PC-3 (cell line): ENCODE measurements around the gene KLK15.

Source experiments
- EZH2 ChIP-seq: fragments of 300-600 bp; sonication (generic); IDR thresholded peaks from one replicate; pipeline ENCODE4 v1.6.1; 2017; ENCODE audit warnings: antibody characterized with exemption, mild to moderate bottlenecking, low read length; ENCODE audit not compliant: unreplicated experiment
- TF ChIP-seq, protein P1 (sequence below): fragments of 300-600 bp; sonication (generic); conservative IDR thresholded peaks from 2 replicates; pipeline ENCODE4 v1.5.1; 2017; ENCODE audit warnings: antibody characterized with exemption, low read depth, mild to moderate bottlenecking, low read length

DNA sequence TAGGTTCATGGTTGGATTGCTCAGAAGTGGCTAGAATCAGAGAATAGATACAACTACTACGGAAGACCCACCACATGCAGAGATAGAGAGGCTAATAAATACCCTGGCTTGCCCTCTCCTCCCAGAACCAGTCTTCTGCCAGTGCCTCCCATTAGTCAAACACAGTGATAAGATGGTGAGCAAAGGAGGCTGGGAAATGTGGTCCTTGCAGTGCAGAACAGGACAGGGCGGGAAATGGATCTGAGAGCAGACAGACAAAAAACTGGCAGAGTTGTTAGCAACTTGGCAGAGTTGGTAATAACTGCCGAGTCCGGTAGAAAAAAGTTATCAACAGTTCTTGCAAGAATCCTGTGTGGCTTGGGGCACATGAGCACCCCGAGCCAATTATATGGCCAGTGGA is 18.5 kb downstream of the KLK15 start:
- no peak for TF ChIP-seq EZH2
- TF ChIP-seq, protein P1, sequence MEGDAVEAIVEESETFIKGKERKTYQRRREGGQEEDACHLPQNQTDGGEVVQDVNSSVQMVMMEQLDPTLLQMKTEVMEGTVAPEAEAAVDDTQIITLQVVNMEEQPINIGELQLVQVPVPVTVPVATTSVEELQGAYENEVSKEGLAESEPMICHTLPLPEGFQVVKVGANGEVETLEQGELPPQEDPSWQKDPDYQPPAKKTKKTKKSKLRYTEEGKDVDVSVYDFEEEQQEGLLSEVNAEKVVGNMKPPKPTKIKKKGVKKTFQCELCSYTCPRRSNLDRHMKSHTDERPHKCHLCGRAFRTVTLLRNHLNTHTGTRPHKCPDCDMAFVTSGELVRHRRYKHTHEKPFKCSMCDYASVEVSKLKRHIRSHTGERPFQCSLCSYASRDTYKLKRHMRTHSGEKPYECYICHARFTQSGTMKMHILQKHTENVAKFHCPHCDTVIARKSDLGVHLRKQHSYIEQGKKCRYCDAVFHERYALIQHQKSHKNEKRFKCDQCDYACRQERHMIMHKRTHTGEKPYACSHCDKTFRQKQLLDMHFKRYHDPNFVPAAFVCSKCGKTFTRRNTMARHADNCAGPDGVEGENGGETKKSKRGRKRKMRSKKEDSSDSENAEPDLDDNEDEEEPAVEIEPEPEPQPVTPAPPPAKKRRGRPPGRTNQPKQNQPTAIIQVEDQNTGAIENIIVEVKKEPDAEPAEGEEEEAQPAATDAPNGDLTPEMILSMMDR: no peak
